Fibroblast of lung (primary cell): ENCODE measurements around the gene PRSS36.

ENCODE experiments used
- CTCF ChIP-seq, 2 donors: IDR thresholded peaks in 1 of 2; conservative IDR thresholded peaks in 1 of 2; 1 replicate in 1 of 2; 2 replicates in 1 of 2; pipeline ENCODE4 v1.5.1; 2011 to 2012; ENCODE audit warnings: low read length in 2 of 2, control low read depth in 1 of 2, inconsistent platforms in 1 of 2, low read depth in 1 of 2, mild to moderate bottlenecking in 1 of 2
- EZH2 ChIP-seq: IDR thresholded peaks from 2 replicates; pipeline ENCODE4 v1.5.1; 2012; ENCODE audit warnings: low read length, control low read depth, mild to moderate bottlenecking; ENCODE audit errors: missing control alignments

- TF ChIP-seq CTCF (conservative IDR thresholded peaks at IDR 0.05 in 1 of 2, IDR thresholded peaks at IDR 0.05 in 1 of 2; ENCODE audit: low read depth in 1 of 2, low read length in 2 of 2) (no peak), EZH2 (no peak)
These were observed 22.7 kb downstream of the PRSS36 start for GRCh38 chr16:31127182-31127581.
